DMS 273 (cell line): ENCODE results near the gene FAM53B.

Experiments
- DNase-seq: peaks from one replicate; lab custom pipeline; 2025; ENCODE audit not compliant: unreplicated experiment; lab: John Stamatoyannopoulos, UW

Gene FAM53B

DNA sequence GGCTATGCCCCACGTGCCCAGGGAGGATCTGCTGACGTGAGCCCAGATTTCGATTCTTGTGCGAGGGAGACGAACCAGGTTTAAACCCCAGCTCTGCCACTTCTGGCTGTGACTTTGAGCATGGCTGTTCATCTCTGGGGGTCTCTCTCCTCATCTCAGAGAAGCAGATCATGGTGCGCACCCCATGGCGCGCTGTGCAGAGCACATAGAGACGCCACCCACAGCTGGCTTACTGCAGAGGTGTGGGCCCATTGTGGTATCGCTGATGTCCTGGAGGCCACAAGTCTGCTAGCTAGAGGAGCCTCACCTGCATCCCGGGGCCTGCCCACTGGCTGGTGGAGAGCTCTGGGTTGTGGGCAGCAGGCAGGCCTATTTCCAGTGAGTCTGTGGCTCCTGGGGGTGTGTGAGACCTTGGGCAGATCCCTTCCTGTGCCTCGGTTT lies 142.0 kb downstream of the FAM53B start:
- DNase-seq, result no peak

DNA sequence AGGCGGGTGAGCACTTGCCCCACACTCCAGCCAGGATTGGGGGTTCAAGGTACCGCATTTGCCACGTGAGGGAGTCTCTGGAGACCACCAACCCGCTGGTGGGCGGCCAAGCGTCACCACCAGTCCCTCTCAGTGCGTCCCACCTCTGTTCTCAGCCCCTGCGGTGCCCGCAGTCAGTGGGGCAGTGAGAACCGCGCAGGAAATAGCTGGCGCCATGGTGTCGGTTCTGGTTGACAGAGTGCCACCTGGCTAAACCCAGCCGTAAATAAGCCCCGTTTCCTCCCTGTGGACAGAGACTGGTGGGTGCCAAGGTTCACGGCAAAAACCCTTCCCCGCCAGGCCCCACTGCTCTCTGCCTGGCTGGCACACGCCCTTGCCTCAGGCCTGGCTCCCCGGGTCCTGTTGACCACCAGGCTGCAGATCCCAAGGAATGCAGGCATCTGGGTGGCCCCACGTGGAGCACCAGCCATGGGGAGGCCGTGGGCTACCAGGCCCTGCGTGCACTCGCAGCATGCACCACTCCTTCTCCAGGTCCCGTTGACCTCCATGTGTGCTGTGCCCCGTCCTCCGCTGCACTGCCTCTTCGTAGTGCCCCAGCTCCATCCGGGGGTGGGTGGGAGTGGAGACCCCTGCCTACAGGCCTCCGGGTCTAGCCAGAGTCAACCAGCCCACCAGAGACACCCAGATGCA lies 142.6 kb downstream of the FAM53B start:
- DNase-seq, result no peak

DNA sequence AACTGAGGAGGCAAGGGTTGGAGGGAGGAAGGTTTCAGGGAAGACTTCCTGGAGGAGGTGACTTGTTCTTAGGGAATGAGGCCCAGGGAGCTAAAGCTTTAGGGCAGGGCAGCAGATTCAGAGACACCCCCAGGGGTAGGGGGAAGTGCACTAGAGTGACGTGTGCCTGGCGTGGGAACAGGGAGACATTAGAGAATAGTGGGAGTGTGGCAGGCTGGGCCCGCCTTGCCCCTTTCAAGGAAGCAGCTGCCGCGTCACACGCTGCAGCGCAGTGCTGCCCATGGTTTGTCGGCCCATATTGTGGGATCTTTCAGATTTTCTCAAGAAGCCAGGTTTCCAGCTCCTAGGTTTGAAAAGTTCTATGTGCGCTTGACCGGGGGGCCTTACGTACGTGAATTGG lies 143.2 kb downstream of the FAM53B start:
- DNase-seq, result no peak

DNA sequence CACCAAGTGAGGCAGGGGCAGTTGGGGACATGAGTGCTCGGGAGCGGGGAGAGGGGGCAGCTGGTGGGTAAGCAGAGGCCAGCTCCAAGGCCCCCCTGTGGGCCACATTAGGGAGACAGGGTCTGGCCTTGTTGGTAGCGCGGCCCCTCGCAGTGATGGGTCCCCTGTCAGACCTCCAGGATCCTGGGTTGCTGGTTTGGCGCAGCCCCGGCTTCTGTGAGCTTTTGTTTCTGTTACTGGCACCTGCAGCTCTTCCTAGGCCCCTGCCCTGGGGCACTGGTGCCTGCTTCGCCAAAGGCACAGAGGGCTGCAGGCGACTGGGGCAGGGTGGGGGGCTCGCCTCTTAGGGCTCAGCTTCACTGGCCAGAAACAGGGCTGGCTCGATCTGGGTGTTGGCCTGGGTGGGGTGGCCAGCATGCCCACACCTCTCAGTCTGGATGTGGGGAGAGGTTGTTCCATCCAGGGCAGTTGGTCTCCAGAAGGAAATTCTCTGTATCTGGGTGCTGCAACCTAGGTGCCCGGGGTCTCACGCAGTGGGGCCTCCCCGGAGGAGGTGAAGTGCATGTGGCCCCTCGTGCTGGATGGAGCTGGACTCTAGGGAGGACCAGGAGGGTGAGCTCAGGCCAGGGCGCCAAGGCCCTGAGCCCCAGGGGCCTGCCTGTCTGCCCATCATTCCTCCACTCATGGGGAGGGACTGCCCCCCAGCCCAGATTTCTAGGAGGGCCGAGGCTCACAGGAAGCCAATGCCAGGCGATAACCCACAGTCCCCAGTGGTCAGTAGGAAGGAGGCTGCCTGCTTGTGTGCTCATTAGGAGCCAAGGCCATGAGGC lies 143.9 kb downstream of the FAM53B start:
- DNase-seq, result no peak

DNA sequence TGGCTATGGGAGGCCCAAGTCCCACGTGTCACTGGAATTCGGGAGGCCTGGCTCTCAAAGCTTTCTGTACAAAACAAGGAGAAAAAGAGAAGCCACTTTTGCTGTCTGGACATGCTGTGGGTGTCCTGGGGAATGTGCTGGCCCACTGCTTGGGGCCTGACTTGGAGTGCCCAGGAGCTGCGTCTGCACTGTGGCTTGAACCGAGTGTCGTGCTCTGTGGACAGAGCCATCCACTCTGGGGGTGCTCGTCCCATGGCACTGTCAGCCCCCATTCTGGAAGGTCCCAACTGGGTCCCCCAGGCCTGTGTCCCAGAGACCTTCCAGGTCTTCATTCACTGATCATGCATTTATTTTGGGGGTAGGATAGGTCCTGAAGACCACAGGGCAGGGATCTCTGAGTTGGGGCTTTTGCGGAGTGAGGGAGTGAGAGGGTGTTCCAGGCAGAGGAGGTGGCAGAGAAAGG lies 144.6 kb downstream of the FAM53B start:
- DNase-seq, result no peak

DNA sequence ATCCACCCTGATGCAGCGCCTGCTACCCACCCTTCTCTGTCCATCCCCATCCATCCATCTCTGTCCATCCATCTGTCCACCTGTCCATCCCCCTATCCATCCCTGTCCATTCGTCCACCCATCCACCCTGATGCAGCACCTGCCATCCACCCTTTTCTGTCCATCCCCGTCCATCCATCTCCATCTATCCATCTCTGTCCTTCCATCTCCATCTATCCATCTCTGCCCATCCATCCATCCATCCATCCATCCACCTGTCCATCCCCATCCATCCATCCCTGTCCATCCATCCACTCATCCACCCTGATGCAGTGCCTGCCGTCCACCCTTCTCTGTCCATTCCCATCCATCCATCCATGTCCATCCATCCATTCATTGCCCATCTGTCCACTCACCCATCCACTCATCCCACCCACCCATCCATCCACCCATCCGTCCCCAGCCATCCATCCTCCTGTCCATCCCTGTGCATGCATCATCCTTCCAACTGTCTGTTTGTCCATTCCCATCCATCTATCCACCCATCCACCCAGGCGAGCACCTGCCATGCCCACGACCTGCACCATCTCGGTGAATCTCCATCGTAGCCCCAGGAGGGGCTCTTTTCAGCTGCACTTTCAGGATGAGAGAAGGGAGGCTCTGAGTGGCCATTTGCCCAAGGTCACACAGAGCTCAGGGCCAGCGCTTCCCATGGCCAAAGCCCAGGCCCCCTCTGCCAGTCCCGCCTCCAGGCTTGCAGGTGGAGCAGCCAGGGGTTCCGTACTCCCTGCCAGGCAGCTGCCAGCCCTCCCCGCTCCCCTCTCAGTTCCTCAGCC lies 145.2 kb downstream of the FAM53B start:
- no peak for DNase-seq

DNA sequence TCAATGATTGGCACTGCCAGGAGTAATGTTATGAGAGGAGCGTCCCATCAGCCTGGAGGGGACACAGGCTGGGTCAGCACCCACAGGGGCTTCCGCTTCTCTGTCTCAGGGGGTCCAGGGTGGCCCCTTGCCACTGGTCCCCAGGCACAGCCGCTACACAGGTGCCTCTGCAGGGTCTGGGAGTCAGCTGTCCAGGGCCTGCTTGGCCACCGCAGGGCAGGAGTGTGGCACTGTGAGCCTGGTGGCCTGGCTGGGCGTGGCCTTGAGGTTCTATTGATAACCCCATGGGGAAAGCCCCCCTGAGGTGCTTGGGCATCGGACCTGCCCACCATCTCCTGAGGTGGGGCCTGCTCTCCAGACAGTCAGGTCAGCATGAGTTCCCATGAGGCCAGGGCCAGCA lies 146.0 kb downstream of the FAM53B start:
- no peak for DNase-seq

DNA sequence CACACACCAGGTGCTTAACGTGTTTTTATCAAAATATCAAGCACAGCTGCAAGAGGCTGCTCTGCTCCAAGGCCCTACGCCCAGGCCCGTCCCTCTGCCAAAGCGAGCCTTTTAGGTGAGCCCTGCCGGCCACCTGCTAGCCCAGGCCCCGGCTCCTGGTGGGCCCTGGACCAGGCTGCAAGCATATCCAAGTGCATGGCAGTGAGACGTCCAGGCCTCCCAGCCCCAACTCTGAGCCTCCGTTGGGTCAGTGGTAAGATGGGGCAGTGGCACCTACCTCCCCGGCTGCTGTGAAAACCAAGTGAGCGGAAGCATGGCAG lies 146.4 kb downstream of the FAM53B start:
- no peak for DNase-seq

DNA sequence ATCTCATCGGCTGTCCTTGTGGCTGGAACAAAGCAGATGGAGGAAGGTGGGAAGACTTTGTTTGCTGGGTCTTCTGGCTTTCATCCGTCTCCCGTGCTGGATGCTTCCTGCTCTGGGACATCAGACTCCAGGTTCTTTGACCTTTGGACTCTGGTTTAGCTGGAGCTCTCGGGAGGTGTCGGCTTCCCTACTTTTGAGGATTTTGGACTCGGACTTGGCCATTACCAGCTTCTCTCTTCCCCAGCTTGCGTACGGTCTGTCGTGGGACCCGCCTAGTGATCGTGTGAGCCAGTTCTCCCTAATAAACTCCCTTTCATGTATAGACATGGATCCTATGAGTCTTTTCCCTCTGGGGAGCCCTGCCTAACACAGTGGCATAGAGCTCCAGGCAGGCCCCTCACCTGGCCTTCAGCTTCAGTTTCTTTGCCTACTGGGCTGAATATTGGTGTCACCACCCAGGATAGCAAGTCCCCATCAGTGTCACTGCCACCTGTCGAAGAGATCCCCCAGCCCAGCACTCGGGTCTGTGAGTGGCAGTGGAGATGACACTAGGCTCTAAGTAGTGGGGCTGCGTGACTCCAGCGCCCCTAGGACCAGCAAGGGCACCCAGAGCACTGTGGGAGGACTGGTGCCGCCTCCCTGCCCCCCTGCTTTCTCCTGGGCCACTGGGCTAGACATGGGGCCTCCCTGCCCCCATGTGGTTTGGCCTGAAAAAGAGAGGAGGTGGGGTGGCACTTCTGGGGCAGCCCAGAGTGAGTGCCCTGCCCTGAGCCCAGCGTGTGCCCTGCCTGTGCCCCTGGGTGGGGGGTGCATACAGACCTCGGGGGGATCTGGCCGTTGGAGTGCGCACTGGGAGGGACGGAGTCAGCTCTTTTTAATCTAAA lies 147.0 kb downstream of the FAM53B start:
- no peak for DNase-seq

DNA sequence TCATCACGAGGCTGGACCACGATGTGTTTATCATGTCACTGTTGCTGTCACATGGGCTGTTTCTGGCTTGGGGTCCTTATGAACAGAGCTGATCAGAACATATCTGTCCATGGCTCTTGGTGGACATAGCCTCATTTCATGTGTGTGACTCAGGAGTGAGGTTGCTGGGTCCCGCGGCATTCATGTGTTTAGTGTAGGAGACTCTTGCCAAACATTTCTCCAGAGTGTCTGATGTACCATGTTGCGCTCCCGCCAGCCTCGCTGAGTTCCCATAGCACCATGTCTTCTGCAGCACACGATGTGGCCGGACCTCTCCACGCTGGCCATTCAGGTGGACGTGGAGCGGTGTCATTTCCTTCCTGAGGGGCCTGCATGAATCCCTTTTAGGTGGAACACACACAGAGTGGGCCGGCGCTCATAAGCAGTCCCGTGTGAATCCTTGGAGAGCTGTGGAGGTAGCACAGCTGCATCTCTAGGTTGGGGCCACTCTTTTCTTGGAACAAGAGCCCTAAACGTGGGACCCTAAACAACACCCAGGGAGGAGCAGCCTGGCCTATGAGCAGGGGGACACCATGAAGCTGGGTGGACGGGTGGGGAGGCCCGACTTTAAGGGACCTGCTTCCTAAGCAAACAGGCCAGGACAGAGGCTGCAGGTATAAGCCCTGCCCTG lies 147.9 kb downstream of the FAM53B start:
- no peak for DNase-seq

DNA sequence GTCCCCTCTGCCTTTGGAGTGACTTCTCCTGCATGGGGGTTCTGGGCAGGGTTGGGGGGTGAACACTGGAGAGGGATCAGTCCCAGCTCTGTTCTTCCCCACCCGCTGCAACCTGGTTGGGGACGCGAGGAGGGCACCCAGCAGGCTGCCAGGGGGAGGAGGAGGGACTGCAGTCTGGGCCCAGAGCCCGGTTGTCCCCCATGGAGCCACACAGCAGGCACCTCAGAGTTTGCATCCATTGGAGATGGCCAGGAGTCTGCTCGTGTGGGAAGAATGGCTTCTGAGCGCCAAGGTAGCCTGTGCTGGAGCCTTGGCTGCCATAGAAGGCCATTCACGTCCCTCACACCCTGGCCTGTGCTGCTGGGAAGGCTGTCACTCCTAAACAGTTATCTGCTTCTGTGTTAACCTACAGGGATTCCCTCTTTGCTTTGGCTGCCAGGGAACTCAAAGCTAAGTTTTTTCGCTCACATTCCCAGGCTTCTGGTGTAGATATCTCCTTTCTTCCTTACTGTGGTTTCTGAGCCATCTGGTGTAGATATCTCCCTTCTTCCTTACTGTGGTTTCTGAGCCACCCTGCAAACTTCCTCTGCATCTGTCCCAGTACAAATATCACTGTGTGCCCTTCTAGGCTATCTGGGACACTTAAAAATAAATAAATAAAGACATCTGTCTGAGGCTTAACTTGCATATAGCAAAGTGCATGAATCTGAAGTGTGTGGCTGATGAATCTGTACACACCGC lies 148.9 kb downstream of the FAM53B start:
- DNase-seq, result no peak

DNA sequence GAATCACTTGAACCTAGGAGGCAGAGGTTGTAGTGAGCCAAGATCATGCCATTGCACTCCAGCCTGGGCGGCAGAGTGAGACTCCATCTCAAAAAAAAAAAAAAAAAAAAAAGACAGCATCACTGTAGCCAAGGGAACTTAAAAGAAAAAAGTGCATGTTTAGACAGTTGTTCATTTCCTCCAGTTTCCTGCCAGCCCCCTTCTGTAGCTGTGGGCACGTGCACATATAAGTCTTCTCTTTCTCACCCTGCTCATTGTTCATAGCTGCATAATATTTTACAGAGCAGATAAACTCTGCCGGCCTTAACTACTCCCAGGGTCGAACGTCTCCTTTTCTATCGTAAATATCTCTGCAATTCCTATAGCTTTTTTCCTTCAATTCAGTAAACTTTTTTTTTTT lies 149.9 kb downstream of the FAM53B start:
- DNase-seq, result no peak

DNA sequence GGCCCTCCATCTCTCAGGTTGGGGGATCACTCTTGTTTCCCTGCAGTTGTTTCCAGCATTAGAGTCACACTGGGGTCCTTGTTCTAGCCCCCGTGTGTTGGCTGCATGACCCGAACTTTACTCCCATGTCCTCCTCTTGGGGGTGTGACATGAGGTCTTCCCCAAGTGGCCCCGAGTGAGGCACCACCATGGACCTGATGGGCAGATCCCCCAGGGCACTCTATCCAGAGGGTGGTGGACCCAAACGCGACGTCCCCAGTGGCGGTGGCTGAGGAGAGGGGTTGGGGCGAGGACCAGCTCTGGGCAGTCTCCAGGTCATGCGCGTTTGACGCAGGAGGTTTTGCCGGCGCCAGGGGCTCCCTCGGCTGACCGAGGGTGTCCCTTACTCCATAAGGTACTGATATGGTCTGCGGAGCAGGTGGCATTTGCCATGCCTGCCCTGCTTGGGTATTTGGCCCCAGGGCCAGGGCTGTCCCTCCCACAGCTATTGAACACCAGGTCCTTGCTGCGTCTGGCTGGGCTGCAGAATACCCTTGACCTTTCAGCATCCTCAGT lies 150.7 kb downstream of the FAM53B start:
- DNase-seq, result no peak

DNA sequence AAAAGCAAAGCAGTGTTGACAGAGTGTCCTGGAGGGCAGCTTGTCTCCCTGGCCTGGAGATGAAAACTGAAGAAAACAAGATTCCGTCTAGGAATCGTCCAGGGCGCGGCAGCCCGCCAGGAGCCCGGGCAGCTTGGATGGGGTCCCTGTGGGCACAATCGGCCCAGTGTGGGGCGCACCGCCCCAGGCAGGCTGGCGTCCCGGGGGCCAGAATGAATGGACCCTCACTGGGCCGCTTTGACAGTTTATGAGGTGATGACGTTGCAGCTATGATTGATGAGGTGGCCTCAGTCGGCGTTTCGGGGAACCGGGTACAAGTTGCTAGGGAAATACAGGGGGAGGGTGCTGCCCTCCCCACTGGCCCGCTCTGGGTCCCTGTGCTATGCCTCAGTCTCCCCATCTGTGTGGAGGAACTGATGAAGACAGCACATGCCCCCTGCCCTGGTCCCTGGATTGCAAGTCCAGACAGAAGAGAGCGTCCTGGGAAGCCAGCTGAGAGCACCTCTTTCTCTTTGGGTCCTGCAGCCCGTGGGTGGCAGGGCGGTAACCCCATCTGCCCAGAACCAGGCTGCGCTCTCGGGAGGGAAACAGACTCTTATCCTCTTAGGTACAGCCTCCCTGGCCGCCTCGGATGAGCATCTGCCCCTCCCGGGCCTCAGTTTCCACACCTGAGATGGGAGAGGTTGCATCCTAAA lies 151.3 kb downstream of the FAM53B start:
- no peak for DNase-seq

DNA sequence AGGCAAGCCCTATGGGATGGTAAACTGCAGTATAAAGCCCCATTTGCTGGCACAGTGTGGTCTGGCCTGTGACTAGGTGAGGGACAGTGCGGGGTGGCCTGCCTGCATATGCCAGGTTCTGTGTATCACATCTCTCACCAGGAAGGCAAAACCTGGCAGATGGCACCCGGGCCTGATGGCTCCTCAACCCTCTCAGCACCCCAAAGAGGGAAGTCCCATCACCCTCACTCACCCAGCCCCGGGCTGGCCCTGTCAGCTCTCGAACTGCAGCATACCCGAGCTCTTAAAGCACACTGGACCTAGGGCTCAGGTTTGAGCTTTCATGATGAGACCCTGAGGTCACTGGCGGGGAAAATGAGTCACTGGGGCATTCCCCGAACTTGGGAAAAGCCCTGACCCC lies 152.1 kb downstream of the FAM53B start:
- no peak for DNase-seq

DNA sequence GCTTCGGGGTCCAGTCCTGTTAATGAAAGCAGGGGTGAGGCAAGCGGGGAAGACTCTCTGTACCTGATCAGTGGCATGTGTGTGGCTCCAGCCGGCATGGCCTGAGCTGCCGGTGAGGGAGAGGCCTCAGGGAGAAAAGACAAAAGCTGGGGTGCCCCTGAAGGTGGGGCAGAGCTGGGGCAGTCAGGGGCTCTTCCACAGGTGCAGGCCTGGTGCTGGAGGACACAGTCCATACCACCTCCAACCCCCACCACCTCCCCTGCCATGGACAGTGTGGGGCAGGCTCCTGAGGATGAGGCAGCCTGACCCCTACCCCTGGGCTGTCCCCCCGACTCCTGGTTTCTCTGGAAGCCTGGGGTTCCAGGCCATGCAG lies 153.1 kb downstream of the FAM53B start:
- DNase-seq, result no peak

DNA sequence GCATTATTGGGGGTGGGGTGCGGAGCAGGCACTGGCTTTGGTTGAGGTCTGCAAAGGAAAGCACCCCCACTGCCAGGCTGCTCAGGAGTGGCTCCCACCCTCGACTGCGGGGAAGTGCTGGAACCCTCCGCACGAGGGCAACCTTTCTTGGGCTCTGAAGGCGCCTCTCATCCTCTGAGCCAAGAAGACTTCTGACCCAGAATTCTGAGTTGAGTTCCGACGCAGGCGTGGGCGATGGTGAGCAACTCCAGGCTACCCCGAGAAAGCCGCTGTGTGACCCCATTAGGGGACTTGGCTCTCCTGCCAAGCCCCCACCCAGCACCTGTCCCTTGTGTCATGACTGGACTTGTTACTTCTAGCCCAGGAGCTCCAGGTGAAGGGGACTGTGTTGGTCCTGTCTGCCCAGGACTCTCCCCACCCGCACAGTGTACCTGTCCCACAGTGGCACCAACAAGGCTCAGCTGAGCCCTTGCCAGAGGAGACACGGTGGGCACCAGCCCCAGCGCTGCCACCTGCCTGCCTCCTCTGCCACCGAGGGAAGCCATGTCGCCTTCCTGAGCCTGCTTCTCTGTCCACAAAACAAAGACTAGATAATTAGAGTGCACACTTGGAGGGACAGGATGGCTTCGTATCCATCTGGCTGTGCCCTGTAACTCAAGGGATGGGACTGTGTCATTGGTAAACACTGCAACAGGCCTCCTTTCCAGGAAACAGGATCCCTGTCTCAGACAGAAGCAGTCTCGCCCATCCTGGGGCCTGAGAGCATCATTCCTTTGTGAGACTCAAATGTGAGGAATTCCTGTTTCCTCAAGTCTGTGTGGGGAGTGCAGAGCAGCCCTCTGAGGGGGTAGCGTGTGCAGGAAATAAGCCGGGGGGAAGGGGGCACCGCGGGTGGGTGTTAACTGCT lies 153.7 kb downstream of the FAM53B start:
- no peak for DNase-seq
